Thoracic aorta (tissue), 2 donors: ENCODE results near the gene IL20. TPM values are rescaled to one million over a fixed set of nuclear protein-coding genes. Genes with fewer than 3 reads are reported as not detected.

ENCODE experiments used
- ATAC-seq: fragments of 150-250 bp; one replicate; pipeline ENCODE4 v1.8.0; 2017; ENCODE audit warnings: low read depth; ENCODE audit not compliant: insufficient number of reproducible peaks, low FRiP score
- DNase-seq: peaks from one replicate; pipeline ENCODE4 v3.0.0-alpha.2; 2020; ENCODE audit warnings: low spot score
- H3K27ac ChIP-seq, 2 donors: fragments of 200-600 bp; sonication (generic); 1 replicate in 1 of 2; 2 replicates in 1 of 2; pipeline ENCODE4 v1.5.1; 2016; ENCODE audit warnings: mild to moderate bottlenecking in 2 of 2, moderate library complexity in 2 of 2
- H3K27me3 ChIP-seq: fragments of 200-600 bp; sonication (generic); replicated peaks from 2 replicates; pipeline ENCODE4 v1.6.0; 2016; ENCODE audit warnings: mild to moderate bottlenecking; ENCODE audit not compliant: insufficient read depth
- H3K36me3 ChIP-seq: fragments of 200-600 bp; sonication (generic); one replicate; pipeline ENCODE4 v1.5.1; 2016
- H3K4me1 ChIP-seq, 2 donors: fragments of 200-600 bp; sonication (generic); 1 replicate in 1 of 2; 2 replicates in 1 of 2; pipeline versions ENCODE4 v1.5.1 to v1.6.0; 2016; ENCODE audit warnings: low read depth in 2 of 2, mild to moderate bottlenecking in 1 of 2; ENCODE audit not compliant: control insufficient read depth in 1 of 2
- H3K4me3 ChIP-seq: fragments of 200-600 bp; sonication (generic); 2 replicates; pipeline ENCODE4 v1.5.1; 2016; ENCODE audit warnings: mild to moderate bottlenecking
- H3K9me3 ChIP-seq: fragments of 200-600 bp; sonication (generic); 2 replicates; pipeline ENCODE4 v1.5.1; 2016
- total RNA-seq, 2 donors: library from RNA; depleted of rRNA; stranded (reverse); fragments of >200 nt; gene quantifications; one replicate each; pipeline versions ENCODE4 v1.1.0 to v1.2.3, GENCODE V29; 2016
- TF ChIP-seq, protein P1 (sequence below): fragments of 200-600 bp; sonication (generic); IDR thresholded peaks from one replicate; pipeline ENCODE4 v1.5.1; 2019; ENCODE audit warnings: antibody characterized with exemption

Gene IL20
- total RNA-seq, 2 donors from 2014 or later: not detected

DNA sequence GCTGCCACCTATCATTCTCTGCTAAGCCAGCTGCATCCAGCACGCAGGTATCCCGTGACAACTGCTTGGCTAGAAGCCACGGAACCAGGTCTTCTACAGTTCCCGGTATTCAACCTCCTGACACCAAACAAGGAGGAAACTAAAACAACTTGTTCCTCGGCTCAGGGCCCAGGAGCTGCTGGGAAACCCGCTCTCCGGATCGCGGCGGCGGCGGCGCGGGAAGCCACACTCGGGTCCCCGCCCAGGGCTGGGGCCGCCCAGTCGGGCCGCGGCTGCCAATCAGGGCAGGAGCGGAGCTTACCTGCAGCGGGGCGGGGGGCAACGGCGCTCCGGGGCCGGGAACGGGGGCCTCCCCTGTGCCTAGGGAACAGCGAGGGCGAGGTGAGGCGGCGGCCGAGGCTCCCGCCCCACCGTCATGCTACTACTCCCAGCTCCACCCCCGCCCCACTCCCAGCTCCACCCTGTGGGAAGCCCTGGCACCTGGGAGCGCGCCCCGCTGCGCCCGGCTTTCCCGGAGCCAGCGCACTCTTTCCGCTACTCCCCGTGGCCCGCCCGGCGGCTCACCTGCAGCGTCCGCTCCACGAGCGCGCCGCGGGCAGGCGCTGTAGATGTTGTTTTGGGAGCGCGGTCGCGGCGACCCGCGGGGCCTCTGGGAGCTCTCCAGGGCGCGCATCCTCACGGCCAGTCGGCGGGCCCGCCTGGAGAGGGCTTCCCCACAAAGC, 43.9 kb downstream of the IL20 start:
- DNase-seq: no peak
- Histone ChIP-seq H3K27ac (no peak overlapping the region), H3K9me3 (no peaks in the 10 kb centered on the region)

DNA sequence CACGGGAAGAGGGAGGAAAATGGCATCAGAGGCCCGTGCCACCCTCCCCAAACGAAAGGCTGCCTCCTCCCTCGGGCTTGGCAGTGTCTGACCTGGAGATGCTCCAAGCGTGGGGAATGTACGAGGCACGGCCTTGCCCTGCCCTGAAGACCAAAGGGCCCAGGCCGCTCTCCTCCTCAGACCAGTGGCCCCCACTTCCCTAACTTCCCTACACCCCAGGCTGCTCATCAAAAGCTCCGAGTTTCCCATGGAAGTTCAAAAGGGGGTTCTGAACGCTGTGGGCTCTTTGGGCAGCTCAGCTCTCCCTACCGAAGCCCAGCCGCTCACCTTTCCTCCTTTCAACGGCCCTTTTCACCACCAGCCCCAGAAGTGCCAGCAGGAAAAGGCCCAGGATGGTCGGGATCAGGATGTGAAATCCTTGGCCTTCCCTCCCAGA, 44.5 kb downstream of the IL20 start:
- TF ChIP-seq, protein P1, sequence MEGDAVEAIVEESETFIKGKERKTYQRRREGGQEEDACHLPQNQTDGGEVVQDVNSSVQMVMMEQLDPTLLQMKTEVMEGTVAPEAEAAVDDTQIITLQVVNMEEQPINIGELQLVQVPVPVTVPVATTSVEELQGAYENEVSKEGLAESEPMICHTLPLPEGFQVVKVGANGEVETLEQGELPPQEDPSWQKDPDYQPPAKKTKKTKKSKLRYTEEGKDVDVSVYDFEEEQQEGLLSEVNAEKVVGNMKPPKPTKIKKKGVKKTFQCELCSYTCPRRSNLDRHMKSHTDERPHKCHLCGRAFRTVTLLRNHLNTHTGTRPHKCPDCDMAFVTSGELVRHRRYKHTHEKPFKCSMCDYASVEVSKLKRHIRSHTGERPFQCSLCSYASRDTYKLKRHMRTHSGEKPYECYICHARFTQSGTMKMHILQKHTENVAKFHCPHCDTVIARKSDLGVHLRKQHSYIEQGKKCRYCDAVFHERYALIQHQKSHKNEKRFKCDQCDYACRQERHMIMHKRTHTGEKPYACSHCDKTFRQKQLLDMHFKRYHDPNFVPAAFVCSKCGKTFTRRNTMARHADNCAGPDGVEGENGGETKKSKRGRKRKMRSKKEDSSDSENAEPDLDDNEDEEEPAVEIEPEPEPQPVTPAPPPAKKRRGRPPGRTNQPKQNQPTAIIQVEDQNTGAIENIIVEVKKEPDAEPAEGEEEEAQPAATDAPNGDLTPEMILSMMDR: no peak
- H3K4me3 ChIP-seq: peak overlapping the region; percentile 71
- DNase-seq: no peak
- no peak overlapping the region for H3K27ac ChIP-seq
- ATAC-seq: no peak
- peaks cover 9 to 14% of the 10 kb centered on the region in 2 donors for H3K4me1 ChIP-seq
- H3K27me3 ChIP-seq: peaks cover 13% of the 10 kb centered on the region
- H3K9me3 ChIP-seq: no peaks in the 10 kb centered on the region
- no peaks in the 10 kb centered on the region for H3K36me3 ChIP-seq

More for the DNA sequence above, 43.9 kb downstream of the IL20 start:
- peaks cover 9 to 14% of the 10 kb centered on the region in 2 donors for H3K4me1 ChIP-seq
- ATAC-seq: no peak
- TF ChIP-seq, protein P1: no peak
- H3K36me3 ChIP-seq: no peaks in the 10 kb centered on the region
- H3K4me3 ChIP-seq: peak overlapping the region; percentile 71
- H3K27me3 ChIP-seq: peaks cover 13% of the 10 kb centered on the region

DNA sequence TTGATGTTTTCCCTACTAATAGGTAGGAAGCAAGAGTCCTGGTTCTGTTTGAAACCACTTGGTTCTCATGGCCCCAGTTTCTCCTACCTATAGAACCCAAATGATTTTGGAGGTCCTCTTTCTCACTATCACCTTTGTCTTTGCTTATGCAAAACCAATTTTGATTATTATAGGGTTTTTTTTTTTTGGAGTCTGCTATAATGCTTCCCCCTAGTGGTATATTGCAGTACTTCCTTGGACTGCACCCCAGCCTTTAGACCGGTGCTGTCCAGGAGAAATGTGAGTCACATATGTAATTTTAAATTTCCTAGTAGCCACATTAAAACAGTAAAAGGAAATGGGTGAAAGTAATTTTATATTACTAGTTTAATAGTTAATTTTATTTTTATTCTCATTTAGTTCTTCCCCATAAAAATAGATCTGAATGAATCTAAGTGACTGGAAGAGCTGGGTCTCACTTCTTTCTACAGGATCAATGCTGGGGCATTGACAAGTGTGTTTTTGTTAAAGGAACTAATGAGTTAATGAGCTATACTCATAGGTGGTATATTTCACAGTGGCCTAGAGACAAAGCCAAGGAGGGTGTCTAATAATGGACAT, 45.7 kb downstream of the IL20 start:
- H3K27me3 ChIP-seq: peaks cover 13% of the 10 kb centered on the region
- H3K9me3 ChIP-seq: no peaks in the 10 kb centered on the region
- H3K36me3 ChIP-seq: no peaks in the 10 kb centered on the region
- peaks cover 9 to 14% of the 10 kb centered on the region in 2 donors for H3K4me1 ChIP-seq
- ATAC-seq (peak; percentile 41), DNase-seq (no peak)
- TF ChIP-seq, protein P1: peak; percentile 83
- H3K27ac ChIP-seq: no peak overlapping the region
- no peak overlapping the region for H3K4me3 ChIP-seq

DNA sequence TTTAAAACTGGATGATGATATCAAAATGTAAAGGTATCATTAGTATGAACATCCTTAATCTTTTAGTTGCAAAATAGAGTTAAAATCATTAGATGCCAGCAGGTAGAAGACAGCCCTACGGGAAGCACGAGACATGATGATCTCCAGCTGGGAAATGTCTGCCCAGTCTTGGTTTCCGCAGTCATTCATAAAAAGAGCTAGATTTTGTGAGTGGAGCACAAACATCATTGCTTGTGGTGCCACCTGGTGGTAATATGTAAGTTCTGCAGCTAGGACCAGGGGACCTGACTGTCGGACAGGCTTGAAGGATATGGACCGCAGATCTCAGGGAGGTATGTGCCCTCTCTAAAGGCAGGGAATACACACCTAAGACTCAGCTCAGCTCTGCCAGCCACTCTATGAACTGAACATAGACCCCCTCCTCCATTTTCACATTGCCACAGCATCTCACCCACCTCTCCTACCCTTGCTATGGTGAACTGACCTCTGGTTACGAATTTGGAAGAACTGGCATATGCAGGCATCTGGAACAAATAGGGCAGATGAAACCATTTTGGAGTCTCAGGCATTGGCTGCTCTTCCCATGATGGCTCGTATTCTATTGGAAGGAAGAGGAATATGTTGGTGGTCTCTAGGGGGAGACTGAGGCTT, 47.1 kb downstream of the IL20 start:
- H3K27ac ChIP-seq: no peak overlapping the region
- ATAC-seq (peak; percentile 38), DNase-seq (no peak)
- no peak overlapping the region for H3K4me3 ChIP-seq
- H3K27me3 ChIP-seq: peaks cover 13% of the 10 kb centered on the region
- TF ChIP-seq, protein P1: peak; percentile 87
- H3K4me1 ChIP-seq: peaks cover 9 to 14% of the 10 kb centered on the region in 2 donors
- H3K36me3 ChIP-seq: no peaks in the 10 kb centered on the region
- no peaks in the 10 kb centered on the region for H3K9me3 ChIP-seq
